Measurements from ENCODE around the gene MYO6. TPM values are rescaled to one million over a fixed set of nuclear protein-coding genes. Genes with fewer than 3 reads are reported as not detected.
A peak's percentile ranks its signal among the peaks of the same experiment; 100 is the strongest.
"Not testable (repeated sequence)": the region's sequence is repeated elsewhere in the genome, so short reads cannot be mapped to it uniquely, and the experiment has no call there.

MYO6 gene
- total and polyA plus RNA-seq, 2 experiments from 2014 or later: 10.9 to 24.2 TPM

GRCh38 chr6:75893058-75893775 lies 144.2 kb downstream of the MYO6 start:
- Histone ChIP-seq H3K36me3 (ENCODE audit: low read depth) (no peaks in the 10 kb centered on the region), H4K20me1 (ENCODE audit: insufficient read depth) (no peaks in the 10 kb centered on the region), H3F3A (ENCODE audit: insufficient read depth) (no peaks in the 10 kb centered on the region), H2AFZ (no peak overlapping the region), H3K27ac (no peak overlapping the region), H3K4me2 (ENCODE audit: unreplicated experiment) (no peak overlapping the region), H3K9me2 (ENCODE audit: insufficient read depth) (no peaks in the 10 kb centered on the region), H3K79me2 (ENCODE audit: insufficient read depth) (no peaks in the 10 kb centered on the region), H3K27me3 (replicated peaks; ENCODE audit: insufficient read depth) (no peaks in the 10 kb centered on the region), H3K9me3 (ENCODE audit: low read depth) (no peaks in the 10 kb centered on the region), H3K4me1 (ENCODE audit: insufficient read depth) (peaks cover 7% of the 10 kb centered on the region; the same call in 1 of the 2 replicates), H3K4me3 (no peak overlapping the region), H3K9ac (no peak overlapping the region)
- no peak for TF ChIP-seq EZH2 (IDR thresholded peaks at IDR 0.05; ENCODE audit: insufficient read depth, poor library complexity, severe bottlenecking)
- no peak for TF ChIP-seq EZH2phosphoT487 (IDR thresholded peaks at IDR 0.05; ENCODE audit: insufficient read depth, low read depth)
- DNase-seq: peak; percentile 81
- in situ Hi-C loops (cut with MboI): no loop called here
- 11 to 16% methylated on average over 5 of the region's 5 CpGs for WGBS, 2 experiments (ENCODE audit: low coverage in 1 of 2, low lambda C conversion rate in 2 of 2, missing lambda C conversion rate in 2 of 2)

GRCh38 chr6:75893776-75894152 lies 144.7 kb downstream of the MYO6 start:
- WGBS, 2 experiments (ENCODE audit: low coverage in 1 of 2, low lambda C conversion rate in 2 of 2, missing lambda C conversion rate in 2 of 2): 38 to 57% methylated on average over 2 of the region's 2 CpGs
- Histone ChIP-seq H3K27ac (no peak overlapping the region), H3K79me2 (ENCODE audit: insufficient read depth) (no peaks in the 10 kb centered on the region), H3K9me2 (ENCODE audit: insufficient read depth) (no peaks in the 10 kb centered on the region), H3K9me3 (ENCODE audit: low read depth) (no peaks in the 10 kb centered on the region), H3K36me3 (ENCODE audit: low read depth) (no peaks in the 10 kb centered on the region), H3K4me1 (ENCODE audit: insufficient read depth) (peaks cover 7% of the 10 kb centered on the region; the same call in 1 of the 2 replicates), H4K20me1 (ENCODE audit: insufficient read depth) (no peaks in the 10 kb centered on the region), H2AFZ (no peak overlapping the region), H3K4me2 (ENCODE audit: unreplicated experiment) (no peak overlapping the region), H3K27me3 (replicated peaks; ENCODE audit: insufficient read depth) (no peaks in the 10 kb centered on the region), H3F3A (ENCODE audit: insufficient read depth) (no peaks in the 10 kb centered on the region), H3K9ac (no peak overlapping the region), H3K4me3 (no peak overlapping the region)
- in situ Hi-C loops (cut with MboI): no loop called here
- peak; percentile 1 for DNase-seq
- TF ChIP-seq EZH2 (IDR thresholded peaks at IDR 0.05; ENCODE audit: insufficient read depth, poor library complexity, severe bottlenecking) (no peak), EZH2phosphoT487 (IDR thresholded peaks at IDR 0.05; ENCODE audit: insufficient read depth, low read depth) (no peak)

- H3K79me2 ChIP-seq (ENCODE audit: insufficient read depth): no peaks in the 10 kb centered on the region
- no peak overlapping the region for H3K4me2 ChIP-seq (ENCODE audit: unreplicated experiment)
- H3F3A ChIP-seq (ENCODE audit: insufficient read depth): no peaks in the 10 kb centered on the region
- no peak overlapping the region for H3K9ac ChIP-seq
- no peak overlapping the region for H3K4me3 ChIP-seq
- H3K36me3 ChIP-seq (ENCODE audit: low read depth): no peaks in the 10 kb centered on the region
- WGBS, 2 experiments (ENCODE audit: low coverage in 1 of 2, low lambda C conversion rate in 2 of 2, missing lambda C conversion rate in 2 of 2): 64 to 67% methylated on average over 3 of the region's 3 CpGs
- peaks cover 7% of the 10 kb centered on the region; the same call in 1 of the 2 replicates for H3K4me1 ChIP-seq (ENCODE audit: insufficient read depth)
- no peaks in the 10 kb centered on the region for H3K9me2 ChIP-seq (ENCODE audit: insufficient read depth)
- no peak overlapping the region for H2AFZ ChIP-seq
- peak; percentile 10 for DNase-seq
- no peaks in the 10 kb centered on the region for H3K9me3 ChIP-seq (ENCODE audit: low read depth)
- no peaks in the 10 kb centered on the region for H4K20me1 ChIP-seq (ENCODE audit: insufficient read depth)
- TF ChIP-seq EZH2phosphoT487 (IDR thresholded peaks at IDR 0.05; ENCODE audit: insufficient read depth, low read depth) (no peak), EZH2 (IDR thresholded peaks at IDR 0.05; ENCODE audit: insufficient read depth, poor library complexity, severe bottlenecking) (no peak)
- H3K27ac ChIP-seq: no peak overlapping the region
- in situ Hi-C loops (cut with MboI): no loop called here
- no peaks in the 10 kb centered on the region for H3K27me3 ChIP-seq (replicated peaks; ENCODE audit: insufficient read depth)
Observed at GRCh38 chr6:75896526-75896925, 147.5 kb downstream of the MYO6 start.

GRCh38 chr6:75900216-75900615 lies 151.2 kb downstream of the MYO6 start:
- 79 to 81% methylated on average over 1 of the region's 1 CpG for WGBS, 2 experiments (ENCODE audit: low coverage in 1 of 2, low lambda C conversion rate in 2 of 2, missing lambda C conversion rate in 2 of 2)
- H3K4me2 ChIP-seq (ENCODE audit: unreplicated experiment); H3K27ac ChIP-seq; in situ Hi-C loops (cut with MboI); H3K4me1 ChIP-seq (ENCODE audit: insufficient read depth); H3K9ac ChIP-seq; H3K4me3 ChIP-seq; DNase-seq; H3K27me3 ChIP-seq (replicated peaks; ENCODE audit: insufficient read depth); H3F3A ChIP-seq (ENCODE audit: insufficient read depth); H3K9me2 ChIP-seq (ENCODE audit: insufficient read depth); H2AFZ ChIP-seq; H3K36me3 ChIP-seq (ENCODE audit: low read depth); H3K9me3 ChIP-seq (ENCODE audit: low read depth); H3K79me2 ChIP-seq (ENCODE audit: insufficient read depth); H4K20me1 ChIP-seq (ENCODE audit: insufficient read depth): not testable (repeated sequence)

DNA sequence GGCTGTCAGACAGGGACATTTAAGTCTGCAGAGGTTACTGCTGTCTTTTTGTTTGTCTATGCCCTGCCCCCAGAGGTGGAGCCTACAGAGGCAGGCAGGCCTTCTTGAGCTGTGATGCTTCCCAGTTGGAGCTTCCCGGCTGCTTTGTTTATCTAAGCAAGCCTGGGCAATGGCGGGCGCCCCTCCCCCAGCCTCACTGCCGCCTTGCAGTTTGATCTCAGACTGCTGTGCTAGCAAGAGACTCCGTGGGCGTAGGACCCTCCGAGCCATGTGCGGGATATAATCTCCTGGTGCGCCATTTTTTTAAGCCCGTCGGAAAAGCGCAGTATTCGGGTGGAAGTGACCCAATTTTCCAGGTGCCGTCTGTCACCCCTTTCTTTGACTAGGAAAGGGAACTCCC lies 156.1 kb downstream of the MYO6 start:
- H4K20me1 ChIP-seq (ENCODE audit: insufficient read depth); H3K27me3 ChIP-seq (replicated peaks; ENCODE audit: insufficient read depth); H2AFZ ChIP-seq; H3K4me3 ChIP-seq; H3K4me2 ChIP-seq (ENCODE audit: unreplicated experiment); H3K27ac ChIP-seq; H3K36me3 ChIP-seq (ENCODE audit: low read depth); H3F3A ChIP-seq (ENCODE audit: insufficient read depth); H3K9ac ChIP-seq; H3K79me2 ChIP-seq (ENCODE audit: insufficient read depth); H3K4me1 ChIP-seq (ENCODE audit: insufficient read depth); DNase-seq; H3K9me3 ChIP-seq (ENCODE audit: low read depth); H3K9me2 ChIP-seq (ENCODE audit: insufficient read depth); in situ Hi-C loops (cut with MboI): not testable (repeated sequence)
- WGBS, 2 experiments (ENCODE audit: low coverage in 1 of 2, low lambda C conversion rate in 2 of 2, missing lambda C conversion rate in 2 of 2): 95 to 96% methylated on average over 14 of the region's 14 CpGs
